GM11168 (cell line): ENCODE measurements around the gene TMEM101.
"Not testable (repeated sequence)": the region's sequence is repeated elsewhere in the genome, so short reads cannot be mapped to it uniquely, and the experiment has no call there.

Source experiments
- in situ Hi-C: fragments of 300-500 bp; cut with MboI; formaldehyde crosslinking; loops from one replicate; pipeline ENCODE4 v1.12.0; 2022; ENCODE audit warnings: low sequenced_read_pairs; ENCODE audit not compliant: unreplicated experiment

The TMEM101 gene

GRCh38 chr17:44024853-44025252 is 10.1 kb upstream of the TMEM101 start:
- in situ Hi-C loops, result no loop called here

- in situ Hi-C loops, result no loop called here
Measured at GRCh38 chr17:44024271-44024663, 9.5 kb upstream of the TMEM101 start.

- in situ Hi-C loops, result no loop called here
Measured at GRCh38 chr17:44023545-44024270, 8.9 kb upstream of the TMEM101 start.

- in situ Hi-C loops, result no loop called here
Measured at GRCh38 chr17:44022246-44022645, 7.5 kb upstream of the TMEM101 start.

- in situ Hi-C loops, result not testable (repeated sequence)
Measured at GRCh38 chr17:44021227-44021626, 6.5 kb upstream of the TMEM101 start.

GRCh38 chr17:44014133-44014436 is 678 bp downstream of the TMEM101 start:
- in situ Hi-C loops, result no loop called here

GRCh38 chr17:44012874-44013273 is 1.9 kb downstream of the TMEM101 start:
- in situ Hi-C loops, result no loop called here

- in situ Hi-C loops, result no loop called here
Measured at GRCh38 chr17:44012391-44012790, 2.4 kb downstream of the TMEM101 start.

GRCh38 chr17:44011876-44012275 is 2.9 kb downstream of the TMEM101 start:
- in situ Hi-C loops, result no loop called here

GRCh38 chr17:44010966-44011647 is 3.7 kb downstream of the TMEM101 start:
- in situ Hi-C loops, result no loop called here

- in situ Hi-C loops, result no loop called here
Measured at GRCh38 chr17:44008205-44008909, 6.4 kb downstream of the TMEM101 start.

GRCh38 chr17:44007346-44008204 is 7.2 kb downstream of the TMEM101 start:
- in situ Hi-C loops, result no loop called here

- in situ Hi-C loops, result no loop called here
Measured at GRCh38 chr17:44006598-44007345, 8.0 kb downstream of the TMEM101 start.

- in situ Hi-C loops, result no loop called here
Measured at GRCh38 chr17:44006272-44006597, 8.5 kb downstream of the TMEM101 start.

GRCh38 chr17:44005527-44006271 is 9.1 kb downstream of the TMEM101 start:
- in situ Hi-C loops, result no loop called here

GRCh38 chr17:44004761-44005526 is 9.8 kb downstream of the TMEM101 start:
- in situ Hi-C loops, result no loop called here

- in situ Hi-C loops, result no loop called here
Measured at GRCh38 chr17:44004077-44004760, 10.5 kb downstream of the TMEM101 start, which contains the start of gene NAGS. TSS of gene NAGS (plus strand) at chr17:44004622. CDS start at chr17:44004664, 42 bp downstream.
